Measurements from ENCODE around the gene TFAP2E.

Gene TFAP2E

DNA sequence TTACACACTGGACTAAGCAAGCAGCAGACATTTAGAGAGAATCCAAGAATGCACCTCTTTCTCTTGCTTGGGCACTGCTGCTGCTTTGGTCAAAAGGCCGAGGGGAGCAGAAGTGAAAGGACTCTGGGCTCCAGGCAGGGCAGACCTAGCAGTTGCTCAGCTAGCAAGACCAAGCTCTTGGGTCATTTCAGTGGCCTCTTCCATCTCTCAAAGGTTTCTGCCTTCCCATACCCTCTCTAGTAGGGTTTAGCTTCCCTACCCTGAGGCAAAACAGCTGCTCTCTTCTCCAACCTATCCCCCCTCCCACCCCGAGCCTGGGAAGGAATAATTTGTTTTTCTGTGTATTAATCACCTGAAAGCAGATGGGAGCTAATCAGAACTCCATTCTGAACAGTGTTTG lies 25.8 kb downstream of the TFAP2E start:
- no peak for DNase-seq

DNA sequence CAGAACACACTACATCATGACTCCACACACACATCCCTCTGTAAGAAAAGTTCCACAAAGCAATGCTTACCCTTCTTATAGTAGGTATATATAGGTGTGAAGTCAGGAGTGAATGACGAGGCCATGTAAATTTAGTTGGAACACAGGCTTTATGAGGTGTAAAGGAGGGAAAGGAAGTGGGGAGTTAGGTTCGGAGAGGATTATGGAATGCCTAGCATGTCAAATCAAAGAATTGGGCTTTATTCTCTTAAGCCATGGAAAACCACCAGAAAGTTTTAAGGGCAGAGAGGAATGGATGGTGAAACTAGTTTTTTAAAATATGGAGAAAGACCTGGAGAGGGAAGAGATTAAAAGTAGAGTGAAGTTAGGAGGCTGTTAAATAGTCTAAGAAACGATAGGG lies 26.3 kb downstream of the TFAP2E start:
- no peak for DNase-seq

DNA sequence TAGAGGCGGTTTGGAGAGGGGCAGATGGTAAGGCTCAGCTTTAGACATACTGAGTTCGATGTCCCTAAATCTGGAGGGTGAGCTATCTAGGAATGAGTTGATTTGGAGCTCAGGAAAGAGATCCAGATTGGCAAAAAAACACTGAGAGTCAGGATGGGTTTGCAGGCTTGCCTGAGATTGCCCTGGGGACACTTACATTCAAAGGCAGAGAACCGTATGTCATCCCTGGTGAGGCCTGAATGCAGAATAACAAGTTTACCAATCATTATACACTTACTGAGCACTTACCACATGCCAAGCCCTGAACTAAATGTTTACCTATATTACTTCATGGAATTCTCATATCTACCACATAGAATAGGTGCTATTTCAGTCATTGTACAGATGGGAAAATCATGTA lies 27.5 kb downstream of the TFAP2E start:
- no peak for DNase-seq

DNA sequence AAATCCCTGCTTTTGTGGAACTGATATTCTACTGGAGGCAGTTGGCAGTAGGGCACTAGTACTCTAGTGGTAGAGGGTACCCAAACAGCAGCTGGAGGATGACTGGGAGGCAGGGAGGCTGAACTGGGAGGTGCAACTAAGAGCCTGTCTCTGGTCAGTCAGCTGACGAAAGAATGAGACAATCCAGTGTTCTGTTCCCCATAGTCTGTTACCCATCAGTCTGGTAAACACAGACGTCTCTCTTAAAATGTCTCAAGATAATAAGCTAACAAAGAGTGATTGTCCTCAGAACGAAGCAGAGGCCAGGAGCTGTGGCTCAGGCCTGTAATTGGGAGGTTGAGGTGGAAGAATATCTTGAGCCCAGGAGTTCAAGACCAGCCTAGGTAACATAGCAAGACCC lies 30.4 kb downstream of the TFAP2E start:
- DNase-seq: no peak

DNA sequence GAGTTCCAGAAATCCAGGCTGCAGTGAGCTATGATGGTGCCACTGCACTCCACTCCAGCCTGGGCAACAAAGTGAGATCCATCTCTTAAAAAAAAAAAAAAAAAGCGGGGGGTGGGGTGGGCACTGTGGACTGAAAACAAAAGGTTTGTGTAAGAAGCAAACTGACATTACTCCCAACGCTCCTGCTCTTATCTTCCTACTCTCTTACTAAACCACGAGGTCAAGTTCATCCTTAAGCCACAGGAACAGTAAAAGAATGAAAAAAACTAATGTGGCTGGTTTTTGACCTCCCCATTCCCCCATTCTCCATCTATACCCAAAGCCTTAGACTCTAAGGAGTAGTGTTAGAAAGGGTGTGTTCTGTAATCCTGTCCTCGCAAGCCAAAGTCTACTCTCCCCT lies 30.8 kb downstream of the TFAP2E start:
- DNase-seq: no peak

DNA sequence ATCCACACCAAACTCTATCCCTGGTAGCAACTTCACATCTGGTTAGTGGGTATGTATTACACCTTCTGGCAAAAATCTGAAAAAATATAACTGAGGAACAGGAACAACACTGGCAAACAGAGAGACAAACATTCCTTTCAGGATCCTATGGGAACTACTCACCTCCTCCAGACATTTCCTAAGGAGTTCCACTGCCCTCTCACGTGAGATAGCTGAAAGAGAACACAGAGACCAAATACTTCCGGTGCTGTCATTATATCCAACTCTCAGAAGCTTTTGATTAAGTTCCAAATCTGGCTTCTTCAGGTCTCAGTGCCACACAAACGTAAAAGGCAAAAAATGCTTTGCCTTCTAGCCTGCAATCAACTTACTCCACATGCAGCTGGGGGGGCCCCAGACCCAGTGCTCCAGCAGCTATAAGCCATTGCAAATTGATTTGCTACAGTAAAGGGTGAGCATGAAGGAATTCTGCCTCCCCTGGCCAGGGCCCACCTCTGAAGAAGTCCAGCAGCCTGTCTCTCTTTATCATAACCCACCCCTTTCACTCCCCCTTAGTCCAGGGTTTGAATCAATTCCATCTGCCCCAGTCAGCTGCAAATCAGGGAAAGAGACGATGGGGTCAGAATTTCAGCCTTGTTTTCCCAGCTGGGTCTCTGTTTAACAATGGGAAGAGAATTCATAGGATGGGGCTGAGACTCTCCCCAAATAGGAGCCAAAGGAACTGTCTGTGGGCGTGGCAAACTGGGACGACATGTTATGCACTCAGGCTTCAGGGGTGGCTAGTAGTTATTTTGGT lies 32.2 kb downstream of the TFAP2E start:
- DNase-seq: no peak

DNA sequence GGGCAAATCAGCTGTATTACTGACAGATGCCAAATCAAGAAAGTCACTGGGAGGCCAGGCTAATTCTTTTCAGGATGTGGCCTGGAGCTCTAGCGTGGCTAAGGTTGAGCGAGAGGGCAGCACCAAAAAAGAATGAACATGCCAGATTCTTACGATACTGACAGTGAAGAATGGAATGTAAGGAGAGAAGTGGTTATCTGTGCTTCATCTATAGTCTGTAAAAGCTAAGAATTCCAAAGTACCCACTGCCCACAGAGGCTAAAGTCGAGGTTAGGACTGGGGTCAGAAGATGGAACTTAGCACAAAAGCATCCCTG lies 32.7 kb downstream of the TFAP2E start:
- no peak for DNase-seq

DNA sequence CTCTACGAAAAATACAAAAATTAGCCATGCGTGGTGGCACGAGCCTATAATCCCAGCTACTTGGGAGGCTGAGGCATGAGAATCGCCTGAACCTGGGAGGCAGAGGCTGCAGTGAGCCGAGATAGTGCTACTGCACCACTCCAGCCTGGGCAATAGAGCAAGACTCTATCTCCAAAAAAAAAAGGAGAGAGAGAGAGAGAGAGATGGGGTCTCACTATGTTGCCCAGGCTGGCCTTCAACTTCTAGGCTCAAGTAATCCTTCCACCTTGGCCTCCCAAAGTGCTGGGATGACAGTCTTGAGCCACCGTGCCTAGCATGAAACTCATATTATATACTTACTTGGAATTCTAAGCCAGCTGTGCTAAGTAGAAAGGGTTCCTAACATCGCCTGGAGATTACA lies 38.5 kb downstream of the TFAP2E start:
- no peak for DNase-seq

DNA sequence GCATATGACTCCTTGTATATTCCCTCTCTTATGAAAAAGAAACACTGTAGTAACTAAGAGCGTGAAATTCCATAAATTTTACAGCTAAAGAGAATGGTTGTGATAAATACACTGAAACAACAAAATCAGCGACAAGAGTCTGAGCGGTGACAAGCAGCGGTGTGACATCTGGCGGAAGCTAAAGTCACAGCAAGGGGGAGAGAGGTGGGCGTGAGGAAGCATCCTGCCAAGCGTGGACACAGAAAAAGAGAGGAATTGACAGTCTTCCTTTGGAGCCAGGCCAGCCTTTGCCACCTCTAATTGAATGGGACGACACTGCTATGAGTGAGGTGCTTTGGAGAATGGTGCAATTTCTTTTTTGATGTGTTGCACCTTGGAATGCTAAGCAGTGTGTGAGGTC lies 42.3 kb downstream of the TFAP2E start:
- no peak for DNase-seq

DNA sequence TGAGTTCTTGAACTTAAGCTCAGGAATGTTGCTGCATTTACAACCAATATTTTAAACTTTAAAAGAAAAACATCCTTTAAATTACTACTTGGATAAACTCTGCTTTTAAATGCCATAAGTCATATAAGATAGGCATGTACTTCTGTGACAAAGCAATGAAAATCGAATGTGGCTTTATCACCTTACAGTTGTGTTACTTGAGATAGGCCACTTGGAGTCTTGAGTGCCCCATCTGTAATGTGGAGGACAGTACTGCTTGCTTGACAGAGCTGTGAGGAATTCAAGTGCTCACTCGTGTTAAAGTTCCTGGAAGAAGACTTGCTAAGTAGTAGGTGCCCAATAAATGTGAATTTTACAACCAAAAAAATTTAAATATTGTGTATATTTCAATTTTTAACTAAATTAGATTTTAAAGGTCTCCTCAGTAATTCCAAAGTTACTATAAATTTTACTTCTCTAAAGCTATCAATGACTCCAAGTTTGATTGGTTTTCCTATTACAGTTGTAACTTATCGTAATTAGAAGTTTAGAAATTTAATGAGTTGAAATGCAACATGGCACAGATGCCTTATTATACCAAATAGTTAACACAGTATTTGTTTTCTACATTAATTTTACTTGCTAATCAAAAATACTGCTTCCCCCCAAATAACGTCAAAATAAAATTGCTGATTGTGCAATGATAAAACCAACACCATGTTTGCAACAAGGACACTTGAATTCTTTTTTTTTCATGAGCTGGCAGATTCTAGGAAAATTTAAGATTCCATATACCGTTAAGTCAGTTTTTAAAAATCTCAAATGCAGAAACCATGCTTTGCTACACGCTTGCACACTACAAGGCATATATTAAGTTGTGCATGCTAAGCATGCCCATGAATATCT lies 46.4 kb downstream of the TFAP2E start:
- peak in 1 of 2 experiments; percentile 4 for DNase-seq

DNA sequence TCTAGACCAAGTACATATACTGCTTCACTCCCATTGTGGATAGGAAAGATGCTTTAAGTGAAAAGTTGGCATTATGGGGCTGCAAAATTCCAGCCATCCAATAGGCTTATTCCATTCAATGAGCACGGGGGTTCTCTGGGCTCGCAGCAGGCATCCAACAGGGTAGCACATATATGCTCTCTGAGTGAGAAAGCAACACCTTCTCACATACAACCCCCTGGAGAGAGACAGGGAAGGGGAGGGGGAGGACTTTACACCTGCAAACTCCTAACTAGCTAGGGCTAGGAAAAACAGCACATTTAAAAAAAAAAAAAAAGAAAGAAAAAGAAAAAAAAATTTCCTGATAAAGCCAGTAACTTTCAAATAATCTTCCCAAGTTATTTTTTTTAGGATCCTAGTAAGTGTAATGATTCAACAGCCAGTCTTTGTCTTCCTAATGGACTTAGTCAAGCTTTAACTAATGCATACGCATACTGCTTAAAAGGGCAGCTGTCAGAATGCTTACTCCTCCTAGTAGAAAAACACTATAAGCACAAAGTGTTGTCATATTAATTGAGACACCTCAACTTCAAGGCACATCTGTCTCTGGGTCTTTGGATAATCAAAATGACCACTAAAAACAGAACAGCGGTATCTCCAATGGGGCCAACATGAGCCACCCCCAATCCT lies 49.5 kb downstream of the TFAP2E start:
- DNase-seq: no peak

DNA sequence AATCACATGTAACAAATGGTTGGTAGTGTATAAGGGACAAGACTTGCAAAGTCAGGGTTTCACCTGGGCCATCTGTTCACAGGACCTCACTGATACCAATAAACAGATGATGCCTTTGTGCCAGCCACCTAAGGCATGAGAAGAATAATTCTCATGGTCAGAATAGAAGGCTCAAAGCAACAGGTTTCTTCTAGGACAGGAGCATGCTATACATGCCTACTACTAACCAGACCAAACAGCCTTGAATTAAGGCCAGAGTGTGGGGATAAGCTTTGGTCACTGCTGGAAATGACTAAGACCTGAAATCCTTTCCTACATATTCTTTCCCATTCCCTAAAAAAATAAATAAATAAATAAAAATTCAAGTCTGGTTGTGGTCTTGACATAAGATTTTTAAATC lies 50.7 kb downstream of the TFAP2E start:
- DNase-seq: no peak

DNA sequence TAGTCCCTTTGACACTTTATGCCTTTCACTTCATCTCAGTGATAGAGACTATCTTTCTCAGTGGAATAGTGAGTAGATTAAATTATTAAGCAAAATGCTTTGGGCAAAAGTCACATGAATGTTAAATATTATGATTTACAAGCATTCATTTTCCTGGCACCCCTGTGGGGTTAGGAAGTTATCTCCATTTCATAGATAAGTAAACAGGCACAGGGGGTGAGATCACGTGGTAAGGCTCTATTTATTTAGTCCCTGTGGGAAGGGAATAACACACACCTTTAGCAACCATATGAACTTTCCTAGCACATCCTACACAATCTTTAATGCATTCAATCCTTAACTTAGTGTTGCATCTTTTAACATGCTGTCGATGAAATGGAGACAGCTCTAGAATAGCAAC lies 55.9 kb downstream of the TFAP2E start:
- DNase-seq: no peak

DNA sequence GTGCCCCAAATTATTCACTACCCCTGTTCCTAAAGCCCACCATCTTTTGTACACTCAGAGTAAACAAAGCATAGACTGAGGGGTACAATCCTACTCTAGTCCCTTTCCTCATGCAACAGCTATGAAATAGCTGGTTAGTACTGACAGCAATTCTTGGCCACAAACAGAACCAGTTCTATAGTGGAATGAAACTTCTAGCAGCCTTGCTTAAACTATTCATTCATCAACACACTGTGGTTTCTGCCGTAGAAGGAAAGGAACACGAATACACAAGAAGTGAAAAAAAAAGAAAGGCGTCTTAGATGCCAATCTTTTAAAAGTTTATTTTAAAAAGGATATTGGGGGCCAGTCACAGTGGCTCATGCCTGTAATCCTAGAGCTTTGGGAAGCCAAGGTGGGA lies 58.3 kb downstream of the TFAP2E start:
- no peak for DNase-seq

DNA sequence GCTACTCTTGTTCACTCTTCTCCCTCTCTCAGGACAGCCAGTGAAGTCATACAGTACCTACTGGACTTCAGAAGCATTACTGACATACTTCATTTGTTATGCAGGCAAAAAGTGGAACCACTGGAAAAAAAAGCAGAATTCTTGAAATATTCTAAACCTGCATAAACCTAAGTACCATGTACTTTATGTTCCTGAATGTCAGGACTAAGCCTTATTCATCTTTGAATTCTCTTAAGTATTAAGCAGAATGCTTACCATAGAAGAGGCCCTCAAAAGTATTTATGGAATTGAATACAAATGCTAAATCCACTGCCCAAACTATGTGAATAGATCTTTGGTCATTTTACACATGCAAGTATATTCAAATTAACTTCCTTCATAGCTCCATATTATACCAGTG lies 60.4 kb downstream of the TFAP2E start:
- DNase-seq: no peak

DNA sequence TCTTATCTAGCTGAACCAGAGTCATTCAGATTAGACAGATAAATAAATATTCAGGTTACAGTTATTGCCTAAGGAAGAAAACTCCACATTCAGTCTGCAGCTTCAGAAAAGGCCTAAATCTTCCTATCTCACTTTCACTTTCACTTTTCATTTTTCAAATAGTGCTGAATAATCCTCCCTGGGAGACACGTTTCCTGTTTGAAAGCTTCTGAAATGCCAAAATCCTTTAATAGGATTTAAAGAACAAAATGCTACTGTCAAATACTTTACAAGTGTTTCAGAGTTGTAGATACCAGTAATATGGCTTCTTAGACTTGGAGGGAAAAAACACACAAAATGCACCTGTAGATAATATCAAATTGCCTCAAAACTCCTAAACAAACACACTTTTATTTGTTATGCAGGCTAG lies 64.3 kb downstream of the TFAP2E start:
- peak; percentile 57 to 78 for DNase-seq

DNA sequence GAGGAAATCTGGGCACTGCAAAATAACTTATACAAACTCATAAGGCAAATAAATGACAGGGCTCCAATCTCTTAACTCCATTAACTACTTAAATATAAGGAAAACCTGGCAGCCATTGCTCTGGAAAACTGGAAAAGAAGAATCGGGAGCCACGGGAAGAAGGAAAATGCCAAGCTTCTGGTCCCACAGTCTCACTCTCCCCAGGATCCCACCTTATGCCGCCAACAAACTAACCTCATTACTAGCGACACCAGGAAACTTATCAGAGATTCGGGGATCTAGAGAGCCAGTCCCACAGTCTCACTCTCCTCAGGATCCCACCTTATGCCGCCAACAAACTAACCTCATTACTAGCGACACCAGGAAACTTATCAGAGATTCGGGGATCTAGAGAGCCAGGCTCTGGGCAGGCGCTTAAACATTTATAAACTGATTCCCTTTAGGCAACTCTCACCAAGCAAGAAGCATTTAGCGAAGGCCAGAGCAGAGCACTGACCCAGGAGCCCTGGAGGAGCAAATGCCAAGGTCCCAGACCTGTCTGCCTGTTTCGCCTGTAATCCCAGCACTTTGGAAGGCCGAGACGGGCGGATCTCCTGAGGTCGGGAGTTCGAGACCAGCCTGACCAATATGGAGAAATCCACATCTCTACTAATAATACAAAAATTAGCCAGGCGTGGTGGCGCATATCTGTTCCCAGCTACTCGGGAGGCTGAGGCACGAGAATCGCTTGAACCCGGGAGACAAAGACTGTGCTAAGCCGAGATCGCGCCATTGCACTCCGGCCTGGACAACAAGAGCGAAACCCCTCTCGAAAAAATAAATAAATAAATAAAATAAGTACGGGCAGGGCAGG lies 67.5 kb downstream of the TFAP2E start:
- peak in 1 of 2 experiments; percentile 8 for DNase-seq

DNA sequence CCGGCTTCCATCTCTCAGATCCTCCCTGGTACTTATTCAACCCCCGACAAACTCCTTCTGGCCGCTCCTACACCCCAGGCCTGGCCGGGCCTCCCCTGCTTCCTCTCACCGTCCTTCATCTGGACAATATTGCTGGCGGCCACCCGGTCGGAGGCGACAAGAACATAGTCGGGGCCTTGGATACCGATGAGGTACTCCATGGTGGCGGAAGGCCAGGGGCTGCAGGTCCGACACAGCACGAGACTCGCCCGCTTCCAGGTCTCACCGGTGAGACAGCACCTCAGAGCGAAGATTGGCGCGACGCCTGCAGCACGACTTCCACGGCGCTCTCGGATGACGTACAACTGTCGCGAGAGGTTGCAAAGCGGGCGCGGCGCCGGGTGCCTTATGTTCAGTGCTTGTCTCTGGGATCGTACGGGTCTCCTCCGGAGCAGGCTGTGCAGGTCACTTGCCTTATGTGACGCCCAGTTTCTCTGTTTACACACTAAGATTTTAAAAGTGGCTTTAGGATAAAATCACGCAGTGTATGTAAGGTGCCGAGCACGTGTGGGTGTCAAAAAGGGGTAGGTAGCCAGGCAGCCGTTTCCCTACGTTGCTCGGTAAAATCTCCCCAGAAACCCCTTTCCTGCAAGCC lies 68.2 kb downstream of the TFAP2E start, which contains the start of gene PSMB2:
PSMB2 (minus strand) TSS at position 294 of the 634 bp plus-strand sequence; CDS start at position 200, 94 bp downstream.
- DNase-seq: peak; percentile 95 to 96

DNA sequence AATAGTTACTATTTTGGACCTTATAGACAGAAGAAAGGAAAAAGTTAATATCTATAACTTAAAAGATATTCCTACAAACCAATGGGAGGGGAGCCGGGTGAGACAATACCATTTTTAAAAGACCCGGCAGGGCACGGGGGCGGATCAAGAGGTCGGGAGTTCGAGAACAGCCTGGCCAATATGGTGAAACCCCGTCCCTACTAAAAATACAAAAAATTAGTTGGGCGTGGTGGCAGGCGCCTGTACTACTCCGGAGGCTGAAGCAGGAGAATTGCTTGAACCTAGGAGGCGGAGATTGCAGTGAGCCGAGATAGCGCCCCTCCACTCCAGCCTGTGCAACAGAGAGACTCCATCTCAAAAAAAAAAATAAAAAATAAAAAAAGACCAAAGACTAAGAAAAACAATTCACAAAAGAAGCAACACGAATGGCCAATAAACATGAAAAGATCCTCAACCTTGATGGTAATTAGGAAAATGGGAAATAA lies 69.4 kb downstream of the TFAP2E start:
- DNase-seq: peak; percentile 31 to 44

DNA sequence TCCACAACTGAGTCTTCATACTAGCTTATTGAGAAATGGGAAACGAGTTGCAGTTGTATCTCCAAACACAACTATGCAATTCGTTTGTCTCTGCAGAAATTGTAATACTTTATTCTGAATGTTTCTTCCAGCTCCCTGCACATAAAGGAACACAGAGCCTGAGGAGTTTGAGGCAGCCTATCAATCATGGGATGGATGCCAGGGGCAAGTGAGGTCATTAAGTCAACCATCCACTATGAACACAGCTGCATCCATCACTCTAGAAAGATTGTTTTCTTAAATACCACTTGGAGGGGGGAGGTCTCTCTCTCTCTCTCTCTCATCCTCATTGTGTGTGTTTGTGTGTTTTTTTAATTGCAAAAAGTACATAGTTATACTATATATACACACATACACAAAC lies 71.1 kb downstream of the TFAP2E start:
- no peak for DNase-seq

Measured in Kasumi-1 (cell line).